ENCODE results near the gene DUSP6. TPM values are rescaled to one million over a fixed set of nuclear protein-coding genes. Genes with fewer than 3 reads are reported as not detected.

The DUSP6 gene
- total and polyA plus RNA-seq, 9 of the 15 experiments (the other 6 are each of a cell fraction or from before 2014, with no cell fraction given), result 0.04 to 0.60 (median 0.08) TPM; not detected in 2

GRCh38 chr12:89376202-89376529, 23.9 kb upstream of the DUSP6 start:
- H3K9me3 ChIP-seq (replicated peaks; ENCODE audit: control insufficient read depth, insufficient read depth, low read depth, low read length), result no peaks in the 10 kb centered on the region
- ATAC-seq (no peak), DNase-seq (ENCODE audit: extremely low read depth in 1 of 4, low spot score in 3 of 4) (no peak), FAIRE-seq (no peak)
- H3K27me3 ChIP-seq (ENCODE audit: control insufficient read depth in 2 of 2, insufficient read depth in 2 of 2, low read length in 2 of 2), result no peaks in the 10 kb centered on the region; a peak in 1 of 5 replicates
- no TSS peak for BruUV-seq (replicated peaks)
- no peak overlapping the region for H3K4me2 ChIP-seq (ENCODE audit: insufficient read depth, low read length)
- TF ChIP-seq ZNF778 (CRISPR knock-in tag; IDR thresholded peaks at IDR 0.05) (no peak), BRD4 (IDR thresholded peaks at IDR 0.05) (no peak), ZKSCAN1 (IDR thresholded peaks at IDR 0.05; ENCODE audit: low read depth, low read length) (no peak), XRCC5 (IDR thresholded peaks at IDR 0.05; ENCODE audit: low read depth, low read length) (no peak), ZNF253 (CRISPR knock-in tag; conservative IDR thresholded peaks at IDR 0.05) (no peak), CREB3L1 (IDR thresholded peaks at IDR 0.05; ENCODE audit: borderline replicate concordance, low read depth) (no peak), TAF9B (IDR thresholded peaks at IDR 0.05; ENCODE audit: partially characterized antibody) (no peak), RBM25 (IDR thresholded peaks at IDR 0.05; ENCODE audit: low read depth, low read length, severe bottlenecking) (no peak), HNRNPLL (IDR thresholded peaks at IDR 0.05; ENCODE audit: low read depth, low read length, poor library complexity, severe bottlenecking) (no peak)
- H3K9ac ChIP-seq (ENCODE audit: insufficient read depth in 1 of 2, low read depth in 2 of 2, low read length in 2 of 2), result no peak overlapping the region
- H3K4me1 ChIP-seq (replicated peaks in 1 of 2; ENCODE audit: control insufficient read depth in 2 of 2, insufficient read depth in 2 of 2, low read length in 2 of 2), result peaks cover 0 to 19% of the 10 kb centered on the region in 2 experiments; a peak in 3 of 5 replicates
- no peaks in the 10 kb centered on the region for H3K9me1 ChIP-seq (ENCODE audit: control insufficient read depth, insufficient read depth, low read length)
- ChIA-PET POLR2A (no interaction called here), CTCF (ENCODE audit: low intra/inter-chr PET ratio) (no interaction called here)
- no peaks in the 10 kb centered on the region for H3K79me2 ChIP-seq (ENCODE audit: control insufficient read depth, insufficient read depth, low read length)
- H3K4me3 ChIP-seq, result no peak overlapping the region
- in situ Hi-C loops (cut with MboI) (no loop called here), intact Hi-C loops (cut with micrococcal nuclease) (no loop called here)
- no peaks in the 10 kb centered on the region for H3K36me3 ChIP-seq (ENCODE audit: control insufficient read depth, insufficient read depth, low read length)
- 0% methylated on average over 1 of the region's 1 CpG for WGBS (ENCODE audit: insufficient coverage, low coverage, missing lambda C conversion rate)
- no peaks in the 10 kb centered on the region for H4K20me1 ChIP-seq (replicated peaks; ENCODE audit: control insufficient read depth, insufficient read depth, low read length)
- no peak overlapping the region for H3K27ac ChIP-seq (ENCODE audit: extremely low read depth, low read depth, low read length)
- H2AFZ ChIP-seq (ENCODE audit: low read depth, low read length), result peak overlapping the region; percentile 62; the same call in 1 of the 2 replicates

Data from K562 (cell line).